Astrocyte of the cerebellum (primary cell): ENCODE measurements around the gene TBC1D23.
"Not testable (repeated sequence)": the region's sequence is repeated elsewhere in the genome, so short reads cannot be mapped to it uniquely, and the experiment has no call there.

Experiments
- DNase-seq: peaks from one replicate; pipeline ENCODE4 v3.0.0-alpha.2; 2011; ENCODE audit warnings: low read depth
- H3K4me3 ChIP-seq: 2 replicates; pipeline ENCODE4 v1.5.1; 2011; ENCODE audit warnings: mild to moderate bottlenecking, low read depth, low read length, moderate library complexity
- CTCF ChIP-seq: IDR thresholded peaks from 2 replicates; pipeline ENCODE4 v1.5.1; 2012; ENCODE audit warnings: low read length, low read depth, moderate library complexity, mild to moderate bottlenecking; ENCODE audit errors: missing control alignments
- in situ Hi-C: cut with HindIII; loops from 2 replicates; pipeline ENCODE4 v1.10.0; 2017; ENCODE audit warnings: low sequenced_read_pairs

TBC1D23 gene

GRCh38 chr3:100225883-100226282 is 34.9 kb upstream of the TBC1D23 start:
- in situ Hi-C loops: no loop called here
- no peak overlapping the region for H3K4me3 ChIP-seq
- no peak for TF ChIP-seq CTCF
- DNase-seq: no peak

GRCh38 chr3:100226712-100227429 is 33.9 kb upstream of the TBC1D23 start:
- no peak for DNase-seq
- TF ChIP-seq CTCF: no peak
- no peak overlapping the region for H3K4me3 ChIP-seq
- in situ Hi-C loops: no loop called here

- in situ Hi-C loops: no loop called here
- TF ChIP-seq CTCF: no peak
These were observed 33.3 kb upstream of the TBC1D23 start for GRCh38 chr3:100227511-100227921.

GRCh38 chr3:100228247-100228646 is 32.5 kb upstream of the TBC1D23 start:
- TF ChIP-seq CTCF: no peak
- no peak overlapping the region for H3K4me3 ChIP-seq
- in situ Hi-C loops: no loop called here
- DNase-seq: no peak

More at GRCh38 chr3:100227511-100227921, 33.3 kb upstream of the TBC1D23 start:
- no peak overlapping the region for H3K4me3 ChIP-seq
- DNase-seq: no peak

GRCh38 chr3:100229188-100229587 is 31.6 kb upstream of the TBC1D23 start:
- DNase-seq, in situ Hi-C loops, H3K4me3 ChIP-seq: not testable (repeated sequence)

GRCh38 chr3:100230710-100231109 is 30.1 kb upstream of the TBC1D23 start:
- H3K4me3 ChIP-seq: no peak overlapping the region
- no peak for TF ChIP-seq CTCF
- no peak for DNase-seq
- in situ Hi-C loops: no loop called here

GRCh38 chr3:100231668-100232067 is 29.1 kb upstream of the TBC1D23 start:
- H3K4me3 ChIP-seq: no peak overlapping the region
- no peak for TF ChIP-seq CTCF
- in situ Hi-C loops: no loop called here
- no peak for DNase-seq
